Neural crest cell (in vitro differentiated cells): ENCODE data around the gene CKS2. TPM values are rescaled to one million over a fixed set of nuclear protein-coding genes. Genes with fewer than 3 reads are reported as not detected.

Experiments
- DNase-seq: peaks from one replicate; pipeline ENCODE4 v3.0.0; 2021; ENCODE audit warnings: low read depth, mixed read lengths, low spot score
- H3K27ac Mint-ChIP-seq: one replicate; pipeline ENCODE4 v1.8.0; 2021; ENCODE audit warnings: mild to moderate bottlenecking, mixed read lengths; ENCODE audit not compliant: unreplicated experiment
- H3K27me3 Mint-ChIP-seq: 2 replicates; pipeline ENCODE4 v1.8.0; 2021; ENCODE audit warnings: low read depth, mild to moderate bottlenecking, mixed read lengths
- H3K36me3 Mint-ChIP-seq: 2 replicates; pipeline ENCODE4 v1.8.0; 2021; ENCODE audit warnings: low read depth, mild to moderate bottlenecking, mixed read lengths
- H3K4me1 Mint-ChIP-seq: 2 replicates; pipeline ENCODE4 v1.8.0; 2021; ENCODE audit warnings: mixed read lengths
- H3K4me3 Mint-ChIP-seq: one replicate; pipeline ENCODE4 v1.8.0; 2021; ENCODE audit warnings: mild to moderate bottlenecking, mixed read lengths
- H3K9me3 Mint-ChIP-seq: 2 replicates; pipeline ENCODE4 v1.8.0; 2021; ENCODE audit warnings: mixed read lengths
- microRNA-seq: library from miRNA; unstranded; fragments of <30 nt; microRNA quantifications from one replicate; pipeline ENCODE4, GENCODE V29; 2020
- total RNA-seq: library from RNA; stranded (reverse); gene quantifications from 2 replicates; pipeline ENCODE4 v1.2.1, GENCODE V29; 2021
- TF ChIP-seq, protein P1 (sequence below): fragments of 200-600 bp; sonication (generic); conservative IDR thresholded peaks from 2 replicates; pipeline ENCODE4 v1.5.0; 2021; ENCODE audit warnings: antibody characterized with exemption, mild to moderate bottlenecking

The CKS2 gene
- total RNA-seq, 1 donor from 2014 or later, result 174 TPM

DNA sequence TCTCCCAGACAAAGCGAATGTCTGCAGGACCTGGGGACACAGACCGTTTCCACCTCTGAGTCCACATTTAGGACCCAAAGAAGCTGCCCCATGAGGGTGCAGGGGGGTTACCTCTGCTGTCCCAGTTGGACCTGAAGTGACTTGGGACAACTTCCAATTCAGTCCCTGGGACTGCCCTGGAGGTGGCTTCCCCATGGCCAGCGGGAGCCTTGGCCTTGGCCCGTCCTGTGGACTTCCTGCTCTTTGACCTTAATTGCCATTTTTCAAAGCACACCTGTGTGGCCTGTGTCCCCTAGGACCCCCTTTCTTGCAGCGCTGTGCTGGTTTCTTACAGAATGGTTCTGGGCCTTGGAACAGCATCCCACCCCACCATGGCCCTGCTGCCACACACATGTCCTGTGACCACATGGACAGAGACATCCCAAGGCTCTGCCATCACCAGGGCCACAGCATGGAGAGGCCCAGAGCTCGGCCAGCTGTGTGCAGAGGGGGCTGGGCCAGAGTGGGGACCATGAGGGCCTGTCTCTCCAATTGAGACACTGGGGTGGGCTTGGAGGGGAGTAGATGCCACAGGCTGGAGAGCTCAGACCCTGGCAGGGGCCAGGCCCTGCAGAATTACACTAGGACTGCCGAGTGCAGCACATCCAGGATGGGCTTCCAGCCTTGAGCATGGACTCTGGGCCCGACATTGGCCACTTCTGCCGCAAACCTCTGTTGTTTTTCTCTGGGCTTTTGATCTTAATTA, 53.1 kb downstream of the CKS2 start:
- Mint-ChIP-seq H3K27ac (peak overlapping the region; percentile 35), H3K36me3 (peaks cover 13% of the 10 kb centered on the region), H3K4me1 (no peaks in the 10 kb centered on the region)

DNA sequence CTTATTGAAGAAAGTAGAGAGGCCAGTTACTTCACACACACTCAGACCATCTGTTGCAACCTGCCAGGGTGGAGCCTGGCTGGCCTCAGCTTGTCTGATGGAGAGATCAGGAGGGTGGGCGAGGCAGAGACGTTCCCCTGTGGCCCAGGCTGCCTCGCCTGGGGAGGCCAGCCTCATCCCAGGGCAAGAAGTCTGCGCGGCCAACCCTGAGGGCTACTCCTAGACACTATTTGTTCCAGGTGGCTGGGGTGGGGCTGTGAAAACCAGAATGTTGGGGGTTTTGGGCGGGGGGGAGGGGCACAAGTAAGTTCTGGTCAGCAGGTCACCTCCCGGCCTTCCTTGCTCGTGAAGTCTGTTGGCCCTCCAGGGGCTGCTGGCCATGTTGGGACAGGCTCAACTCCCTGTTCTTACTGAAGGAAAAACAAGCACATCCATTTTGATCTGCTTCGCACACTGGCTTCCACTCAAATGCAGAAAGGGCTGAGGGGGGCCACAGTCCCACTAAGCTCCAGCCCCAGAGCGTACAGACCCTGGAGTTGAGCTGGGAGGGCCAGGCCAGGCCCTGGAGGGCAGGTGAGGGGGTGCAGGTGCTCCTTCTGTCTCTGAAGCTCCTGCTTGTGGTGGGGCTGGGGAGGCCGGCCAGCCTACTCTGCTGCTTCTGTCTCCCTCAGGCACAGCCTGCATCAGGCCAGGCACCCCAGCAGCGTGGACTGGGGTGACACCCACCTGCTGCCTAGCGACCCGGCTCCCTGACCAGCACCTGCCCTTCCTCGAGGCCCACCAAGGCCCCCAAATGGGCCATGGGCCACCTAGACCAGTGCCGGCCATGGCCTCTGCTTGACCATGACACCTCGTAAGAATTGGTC, 53.9 kb downstream of the CKS2 start:
- H3K9me3 Mint-ChIP-seq, result no peaks in the 10 kb centered on the region
- DNase-seq, result no peak
- peaks cover 12% of the 10 kb centered on the region for H3K36me3 Mint-ChIP-seq
- TF ChIP-seq, protein P1, sequence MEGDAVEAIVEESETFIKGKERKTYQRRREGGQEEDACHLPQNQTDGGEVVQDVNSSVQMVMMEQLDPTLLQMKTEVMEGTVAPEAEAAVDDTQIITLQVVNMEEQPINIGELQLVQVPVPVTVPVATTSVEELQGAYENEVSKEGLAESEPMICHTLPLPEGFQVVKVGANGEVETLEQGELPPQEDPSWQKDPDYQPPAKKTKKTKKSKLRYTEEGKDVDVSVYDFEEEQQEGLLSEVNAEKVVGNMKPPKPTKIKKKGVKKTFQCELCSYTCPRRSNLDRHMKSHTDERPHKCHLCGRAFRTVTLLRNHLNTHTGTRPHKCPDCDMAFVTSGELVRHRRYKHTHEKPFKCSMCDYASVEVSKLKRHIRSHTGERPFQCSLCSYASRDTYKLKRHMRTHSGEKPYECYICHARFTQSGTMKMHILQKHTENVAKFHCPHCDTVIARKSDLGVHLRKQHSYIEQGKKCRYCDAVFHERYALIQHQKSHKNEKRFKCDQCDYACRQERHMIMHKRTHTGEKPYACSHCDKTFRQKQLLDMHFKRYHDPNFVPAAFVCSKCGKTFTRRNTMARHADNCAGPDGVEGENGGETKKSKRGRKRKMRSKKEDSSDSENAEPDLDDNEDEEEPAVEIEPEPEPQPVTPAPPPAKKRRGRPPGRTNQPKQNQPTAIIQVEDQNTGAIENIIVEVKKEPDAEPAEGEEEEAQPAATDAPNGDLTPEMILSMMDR, result no peak
- H3K27ac Mint-ChIP-seq, result peak overlapping the region; percentile 35
- H3K27me3 Mint-ChIP-seq, result no peaks in the 10 kb centered on the region
- peak overlapping the region; percentile 51 for H3K4me3 Mint-ChIP-seq
- no peaks in the 10 kb centered on the region for H3K4me1 Mint-ChIP-seq

More for the DNA sequence above, 53.1 kb downstream of the CKS2 start:
- no peaks in the 10 kb centered on the region for H3K9me3 Mint-ChIP-seq
- peak overlapping the region; percentile 51 for H3K4me3 Mint-ChIP-seq
- no peak for DNase-seq
- TF ChIP-seq, protein P1, result no peak
- H3K27me3 Mint-ChIP-seq, result no peaks in the 10 kb centered on the region

DNA sequence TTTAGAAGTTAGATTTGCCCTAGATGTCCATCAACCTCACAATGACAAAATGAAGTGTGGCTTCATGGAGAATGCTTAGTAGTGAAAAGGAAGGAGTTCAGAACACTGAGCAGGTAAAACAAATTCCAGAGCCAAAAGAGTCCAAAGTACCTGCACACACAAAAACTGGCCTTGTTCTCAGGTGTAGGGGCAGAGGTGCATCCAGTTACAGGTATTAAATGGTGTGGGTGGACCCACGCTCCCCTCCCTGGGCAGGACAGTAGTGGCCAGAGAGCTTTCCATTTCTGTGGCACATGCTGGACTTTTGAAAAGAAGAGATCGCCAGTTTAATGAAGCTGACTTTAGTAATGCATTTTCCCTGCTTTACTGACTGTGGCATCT, 54.5 kb downstream of the CKS2 start:
- DNase-seq, result no peak
- TF ChIP-seq, protein P1, result no peak
- H3K4me3 Mint-ChIP-seq, result peak overlapping the region; percentile 10
- no peaks in the 10 kb centered on the region for H3K9me3 Mint-ChIP-seq
- H3K27me3 Mint-ChIP-seq, result no peaks in the 10 kb centered on the region
- H3K27ac Mint-ChIP-seq, result no peak overlapping the region
- peaks cover 11% of the 10 kb centered on the region for H3K36me3 Mint-ChIP-seq
- H3K4me1 Mint-ChIP-seq, result no peaks in the 10 kb centered on the region

Small RNAs within 50 kb of the gene (microRNA-seq; reads per million reads assigned to microRNA genes)
- gene MIR3153, result 1.8 reads per million

Other genes with a start within 250 kb of the CKS2 start
- gene SHC3, start 132.4 kb upstream of the CKS2 start, total RNA-seq, result 14.9 and 17.7 TPM in 2 replicates
- gene SECISBP2, start 7.3 kb downstream of the CKS2 start, total RNA-seq, result 56.7 and 62.6 TPM in 2 replicates
- 32.3 and 33.5 TPM in 2 replicates for gene SEMA4D, start 186.9 kb downstream of the CKS2 start, total RNA-seq